DMS114 treated with DMSO at 0.1 percent for 48 hours (cell line): ENCODE measurements around the gene LTN1.

Experiments used
- DNase-seq: peaks from one replicate; lab custom pipeline; 2025; ENCODE audit not compliant: unreplicated experiment; lab: John Stamatoyannopoulos, UW

LTN1 gene

DNA sequence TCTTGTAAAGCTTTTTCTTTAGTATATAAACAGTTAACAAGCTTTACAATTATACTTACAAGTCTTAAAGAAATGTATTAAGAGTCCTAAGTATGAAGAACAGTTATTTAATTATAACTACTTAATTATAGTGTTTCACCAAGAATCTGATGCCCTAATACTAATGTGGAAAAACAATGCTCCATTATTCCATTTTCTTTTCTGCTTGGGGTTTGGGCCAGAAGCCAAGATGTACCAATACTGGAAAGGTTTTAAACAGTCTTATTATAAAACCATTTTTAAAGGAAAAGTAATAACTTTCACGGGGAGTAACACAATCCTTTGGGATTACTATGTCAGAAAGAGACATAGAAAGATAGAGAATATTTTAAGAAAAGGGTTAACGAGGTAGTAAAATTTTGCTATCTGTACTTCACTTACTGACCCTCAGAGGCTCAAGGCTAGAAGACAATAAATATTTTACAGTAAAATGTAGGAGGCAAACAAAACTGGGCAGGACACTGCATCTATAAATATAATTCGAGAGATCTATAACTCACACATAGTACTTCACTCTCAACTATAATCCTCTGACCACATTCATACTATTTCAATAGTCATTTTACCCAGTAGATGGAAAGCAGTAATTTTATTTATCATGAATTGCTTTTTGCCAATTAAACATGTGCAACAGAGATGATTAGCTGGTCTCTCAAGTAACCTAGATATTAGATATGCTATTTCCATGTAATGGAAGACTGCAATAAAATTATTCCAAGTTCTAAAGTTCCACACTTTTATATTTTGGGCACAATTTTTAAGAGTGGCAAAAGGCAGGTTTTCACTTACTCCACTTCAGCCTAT is 63.9 kb downstream of the LTN1 start:
- no peak for DNase-seq

GRCh38 chr21:28927130-28927529 is 65.5 kb downstream of the LTN1 start:
- no peak for DNase-seq

GRCh38 chr21:28923439-28923975 is 69.2 kb downstream of the LTN1 start:
- no peak for DNase-seq

- DNase-seq, result no peak
Measured at GRCh38 chr21:28922368-28922767, 70.3 kb downstream of the LTN1 start.

DNA sequence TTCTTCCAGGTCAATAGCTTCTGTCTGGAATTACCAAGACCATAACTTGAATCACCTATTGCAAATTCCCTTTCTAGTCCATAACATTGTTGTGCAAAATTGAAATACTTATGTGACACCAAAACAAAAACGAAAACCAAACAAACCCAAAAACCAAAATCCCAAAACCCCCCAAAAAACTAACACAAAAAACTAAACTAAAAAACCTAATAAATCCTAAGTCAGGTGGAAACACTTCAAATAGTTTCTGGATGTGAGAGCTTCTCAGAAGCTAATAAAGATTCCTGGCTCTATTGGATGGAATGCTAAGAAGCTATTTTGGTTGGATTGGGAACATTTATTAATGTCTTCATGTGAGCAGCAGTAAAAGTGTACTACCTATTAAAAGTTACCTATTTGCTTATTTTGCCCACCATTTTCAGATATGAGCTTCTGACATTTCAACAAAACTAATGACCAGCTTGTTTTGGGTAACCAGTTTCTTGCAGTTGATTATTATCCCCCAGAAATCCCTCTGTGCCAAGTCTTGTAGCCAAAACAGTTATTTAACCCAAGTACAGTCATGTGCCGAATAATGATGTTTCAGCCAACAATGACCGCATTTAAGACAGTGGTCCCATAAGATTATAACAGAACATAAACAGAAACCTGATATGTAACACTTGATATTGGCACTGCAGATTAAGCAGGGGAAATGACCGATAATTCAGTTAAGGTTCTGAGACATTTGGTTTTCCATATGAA is 76.4 kb downstream of the LTN1 start:
- no peak for DNase-seq

DNA sequence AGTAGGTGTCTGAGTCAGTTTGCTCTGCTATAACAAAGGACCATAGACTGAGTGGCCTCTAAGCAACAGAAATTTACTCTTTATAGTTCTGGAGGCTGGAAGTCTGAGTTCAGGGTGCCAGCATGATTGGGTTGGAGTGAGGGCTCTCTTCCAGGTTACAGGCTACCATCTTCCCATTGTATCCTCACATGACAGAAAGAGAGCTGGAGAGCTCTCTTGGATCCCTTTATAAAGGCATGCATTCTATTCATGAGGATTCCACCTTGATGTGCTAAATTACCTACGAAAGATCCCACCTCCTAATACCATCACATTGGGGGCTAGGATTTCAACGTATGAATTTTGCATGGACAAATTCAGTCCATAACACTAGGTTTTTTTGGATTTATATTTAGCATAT is 79.6 kb downstream of the LTN1 start:
- no peak for DNase-seq

GRCh38 chr21:28910280-28910887 is 82.3 kb downstream of the LTN1 start:
- DNase-seq, result no peak

DNA sequence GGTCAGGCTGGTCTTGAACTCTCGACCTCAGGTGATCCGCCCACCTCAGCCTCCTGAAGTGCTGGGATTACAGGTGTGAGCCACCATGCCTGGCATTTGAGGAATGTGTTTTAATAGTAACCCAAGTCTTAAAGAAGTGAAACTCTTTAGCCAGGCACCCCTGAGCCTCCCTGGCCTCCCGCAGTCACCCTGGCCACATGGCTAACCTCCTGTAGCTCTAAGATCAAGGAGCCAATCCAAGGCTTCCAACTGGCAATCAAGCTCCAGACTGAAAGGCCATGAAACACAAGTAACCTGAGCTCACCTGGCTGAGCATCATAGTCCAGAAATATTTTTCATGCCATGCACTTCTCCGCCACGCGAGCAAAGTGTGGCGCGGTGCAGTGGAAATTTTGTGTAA is 84.3 kb downstream of the LTN1 start:
- DNase-seq, result no peak

DNA sequence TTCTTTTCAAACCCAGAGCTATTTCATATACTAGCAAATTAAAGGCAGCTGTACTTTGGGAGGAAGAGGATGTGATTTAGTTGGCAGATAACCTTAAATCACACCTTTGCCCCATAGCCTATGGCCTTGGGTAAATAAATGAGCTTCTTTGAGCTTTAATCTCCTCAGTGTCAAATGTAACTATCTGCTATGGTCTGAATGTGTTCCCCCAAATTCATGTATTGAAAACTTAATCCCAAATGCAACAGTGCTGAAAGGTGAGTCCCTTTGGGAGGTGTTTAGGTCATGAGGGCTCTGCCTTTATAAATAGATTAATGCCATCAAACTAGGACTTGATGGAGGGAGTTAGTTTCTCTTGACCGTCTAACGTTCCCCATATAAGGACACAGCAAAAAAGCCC is 85.8 kb downstream of the LTN1 start:
- DNase-seq, result no peak

DNA sequence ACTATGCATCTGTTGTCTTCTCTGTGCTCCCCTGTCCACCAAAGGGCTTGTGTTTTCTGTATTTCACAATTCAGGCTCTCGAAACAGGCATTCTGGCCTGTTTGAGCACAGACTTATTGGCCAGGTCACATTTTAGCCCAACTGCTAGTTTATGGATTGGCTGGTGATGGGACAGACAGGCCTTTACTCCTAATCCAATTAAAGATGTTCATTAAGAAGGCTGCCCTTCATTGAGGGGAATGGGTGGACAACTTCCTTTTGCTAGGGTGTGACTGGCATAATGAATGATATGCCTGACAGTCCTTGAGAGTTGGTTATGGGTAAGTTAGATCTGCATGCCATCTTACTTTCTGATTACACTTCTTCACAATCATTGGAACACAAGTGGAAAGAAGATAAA is 86.4 kb downstream of the LTN1 start:
- no peak for DNase-seq

DNA sequence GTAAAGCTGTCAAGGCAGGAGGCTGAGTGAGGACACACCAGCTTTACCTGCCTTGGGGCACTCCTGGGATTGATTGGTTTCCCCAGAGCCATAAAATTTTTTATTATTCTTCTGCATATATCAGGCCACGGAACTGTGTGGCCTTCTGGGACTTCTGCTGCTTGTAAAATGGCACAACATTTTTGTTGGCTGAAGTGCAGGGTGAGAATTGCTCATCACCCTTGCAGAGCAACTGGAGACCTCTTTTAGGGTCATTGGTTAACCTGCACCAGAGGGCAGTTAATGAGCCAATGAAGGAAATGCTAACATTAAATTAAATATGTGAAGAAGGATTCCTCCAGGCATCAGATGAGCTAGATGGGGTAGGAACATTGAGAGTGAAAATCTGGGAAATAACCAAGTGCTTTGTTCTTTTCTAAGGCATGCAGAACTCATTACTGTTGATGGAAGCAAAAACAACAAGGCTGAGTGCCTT is 87.7 kb downstream of the LTN1 start:
- DNase-seq, result no peak

GRCh38 chr21:28903448-28903847 is 89.2 kb downstream of the LTN1 start:
- no peak for DNase-seq

DNA sequence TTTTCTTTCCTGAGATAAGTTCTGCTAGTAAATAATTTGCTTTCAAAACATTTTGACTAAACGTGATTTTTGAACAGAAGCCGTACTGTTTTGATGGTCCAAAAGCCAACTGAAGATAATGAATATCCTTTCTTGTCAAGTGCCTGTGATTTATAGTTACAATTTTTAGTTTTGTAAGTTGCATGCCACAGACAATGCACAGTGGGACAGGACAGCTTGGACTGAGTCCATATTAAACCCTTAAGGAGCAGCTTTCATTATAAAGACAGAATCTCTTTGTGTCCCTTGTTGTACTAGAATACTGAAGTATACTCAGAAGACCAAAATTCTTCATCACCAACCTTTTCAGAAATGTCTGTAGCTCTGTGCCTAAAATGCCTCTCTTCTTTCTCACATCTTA is 92.2 kb downstream of the LTN1 start:
- no peak for DNase-seq

DNA sequence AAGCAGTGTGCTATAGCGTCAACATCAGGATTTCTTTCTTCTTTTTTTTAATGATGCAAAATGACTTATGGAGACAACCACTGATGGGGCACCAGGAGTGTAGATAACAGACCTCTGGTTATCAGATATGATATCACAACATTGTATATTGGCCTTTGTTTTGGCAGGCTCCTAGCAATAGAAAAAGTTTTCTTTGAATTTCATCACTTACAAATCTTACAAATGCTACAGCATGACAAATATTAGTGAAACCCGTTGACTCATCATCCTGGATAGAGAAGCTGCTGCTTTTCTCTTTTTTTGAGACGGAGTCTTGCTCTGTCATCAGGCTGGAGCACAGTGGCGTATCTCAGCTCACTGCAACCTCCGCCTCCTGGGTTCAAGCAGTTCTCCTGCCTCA is 92.9 kb downstream of the LTN1 start:
- no peak for DNase-seq

- no peak for DNase-seq
Measured at GRCh38 chr21:28899220-28899619, 93.5 kb downstream of the LTN1 start.

DNA sequence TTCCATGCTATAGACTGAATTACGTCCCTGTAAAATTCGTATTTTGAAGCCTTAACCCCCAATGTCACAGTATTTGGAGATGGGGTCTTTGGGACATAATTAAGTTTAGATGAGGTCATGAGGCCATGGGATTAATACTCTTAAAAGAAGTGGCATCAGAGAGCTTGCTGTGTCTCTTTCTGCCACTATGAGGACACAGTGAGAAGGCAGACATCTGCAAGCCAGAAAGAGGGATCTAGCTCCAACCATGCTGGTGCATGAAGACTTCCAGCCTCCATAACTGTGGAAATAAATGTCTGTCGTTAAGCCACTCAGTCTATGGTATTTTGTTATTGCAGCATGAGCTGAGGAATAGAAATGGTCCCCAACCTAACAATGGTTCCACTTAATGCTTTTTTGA is 99.0 kb downstream of the LTN1 start:
- DNase-seq, result no peak

GRCh38 chr21:28892199-28893111 is 100.2 kb downstream of the LTN1 start:
- no peak for DNase-seq

DNA sequence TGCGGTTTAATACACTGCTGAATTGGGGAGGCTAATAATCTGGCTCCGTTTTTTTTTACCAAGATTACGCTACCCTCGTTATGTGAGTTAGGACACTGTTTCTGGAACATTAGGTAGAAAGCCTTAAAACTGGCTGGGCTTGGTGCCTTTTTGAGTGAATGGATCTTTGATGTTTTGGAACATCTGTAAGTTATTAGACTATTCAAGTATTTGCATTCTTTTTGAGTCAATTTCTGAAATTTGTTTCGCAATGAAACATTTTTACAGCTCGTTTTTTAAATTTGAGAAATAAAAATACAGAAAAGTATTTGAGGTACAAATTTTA is 106.9 kb downstream of the LTN1 start:
- no peak for DNase-seq

DNA sequence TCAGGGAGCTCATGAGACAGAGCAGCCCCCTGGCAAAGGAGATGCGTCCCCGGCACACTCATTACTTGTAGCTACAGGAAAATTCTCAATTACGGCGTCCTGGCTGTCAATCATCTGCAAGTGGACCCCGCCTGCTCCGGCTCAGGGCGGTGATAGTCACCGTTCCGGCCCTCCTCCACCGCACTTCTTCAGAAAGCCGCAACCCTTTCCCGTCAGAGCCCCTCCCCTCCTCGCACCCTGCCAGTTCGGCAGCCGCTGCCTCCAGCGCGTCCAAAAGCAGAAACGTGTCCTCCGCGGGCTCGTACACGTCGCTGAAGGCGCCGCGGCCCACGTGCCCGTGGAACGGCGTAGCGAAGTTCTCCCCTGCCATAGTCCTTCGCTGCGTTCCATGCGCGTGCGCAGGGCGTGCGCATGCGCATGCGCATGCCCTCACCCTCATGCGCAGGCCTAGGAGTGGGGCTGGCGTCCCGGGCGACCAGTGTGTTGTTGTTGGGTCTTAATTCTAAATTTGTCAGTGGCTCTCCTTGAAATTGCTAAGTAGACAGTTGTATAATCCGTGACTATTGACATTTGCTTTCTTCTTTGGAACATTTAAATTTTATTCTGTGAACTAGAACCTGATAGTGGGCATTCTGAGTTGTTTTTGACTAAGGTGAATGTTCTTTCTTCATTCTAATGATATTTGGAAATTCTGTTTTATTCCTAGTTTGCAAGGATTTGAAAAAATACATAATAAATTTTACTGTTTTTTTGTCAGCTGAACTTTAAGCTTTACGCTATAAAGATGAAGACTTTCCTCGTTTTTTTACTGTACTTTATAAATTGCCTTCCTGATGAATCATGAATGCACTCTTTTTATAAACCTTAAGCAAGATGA is 107.5 kb downstream of the LTN1 start:
- DNase-seq, result peak; percentile 81

- no peak for DNase-seq
Measured at GRCh38 chr21:28884481-28884880, 108.2 kb downstream of the LTN1 start.
